H1 (cell line): ENCODE data around the gene FXYD7. TPM values are rescaled to one million over a fixed set of nuclear protein-coding genes. Genes with fewer than 3 reads are reported as not detected.

ENCODE experiments used
- CTCF ChIA-PET: fragments of 300-600 bp; sonication (Branson Sonifier 250); formaldehyde crosslinking; loops from one replicate; lab custom pipeline; 2021; ENCODE audit not compliant: partially characterized antibody; lab: Charles Lee
- POLR2A ChIA-PET: fragments of 300-600 bp; sonication (Branson Sonifier 250); formaldehyde crosslinking; loops from one replicate; lab custom pipeline; 2021; ENCODE audit warnings: inconsistent platforms; ENCODE audit not compliant: partially characterized antibody; lab: Charles Lee
- DNase-seq, 2 experiments: peaks; one replicate each; pipeline versions ENCODE4 v3.0.0 to v3.0.0-alpha.2; 2010 to 2022; ENCODE audit warnings: low spot score in 2 of 2, low read depth in 1 of 2, mixed read lengths in 1 of 2
- FAIRE-seq: peaks from 2 replicates; lab custom pipeline; 2011; peaks lifted over from hg19 to GRCh38; lab: Jason Lieb, UNC
- H2AFZ ChIP-seq: 2 replicates; pipeline ENCODE4 v1.8.1; 2012; ENCODE audit warnings: low read length, inconsistent platforms
- H2AK5ac ChIP-seq: 2 replicates; pipeline ENCODE4 v1.6.1; 2013; ENCODE audit warnings: low read depth, low read length
- H2BK120ac ChIP-seq: replicated peaks from 2 replicates; pipeline ENCODE3; 2013; ENCODE audit warnings: low read depth, low read length, inconsistent platforms
- H2BK12ac ChIP-seq: 2 replicates; pipeline ENCODE4 v1.6.1; 2013; ENCODE audit warnings: low read depth, low read length
- H2BK15ac ChIP-seq: 2 replicates; pipeline ENCODE4 v1.6.1; 2013; ENCODE audit warnings: low read length
- H2BK20ac ChIP-seq: 2 replicates; pipeline ENCODE4 v1.6.1; 2013; ENCODE audit warnings: low read length
- H2BK5ac ChIP-seq: 2 replicates; pipeline ENCODE4 v1.6.1; 2013; ENCODE audit warnings: low read depth, low read length
- H3K14ac ChIP-seq: 2 replicates; pipeline ENCODE4 v1.6.1; 2013; ENCODE audit warnings: inconsistent platforms; ENCODE audit not compliant: insufficient read length
- H3K18ac ChIP-seq: 2 replicates; pipeline ENCODE4 v1.6.1; 2013; ENCODE audit warnings: low read length; ENCODE audit errors: extremely low read depth
- H3K23ac ChIP-seq: 2 replicates; pipeline ENCODE4 v1.6.1; 2013; ENCODE audit warnings: inconsistent platforms; ENCODE audit not compliant: insufficient read length
- H3K23me2 ChIP-seq: 2 replicates; pipeline ENCODE4 v1.6.1; 2013; ENCODE audit warnings: low read depth, low read length
- H3K27ac ChIP-seq: 2 replicates; pipeline ENCODE4 v1.6.1; 2011; ENCODE audit warnings: low read depth, low read length, inconsistent platforms
- H3K27me3 ChIP-seq, 4 experiments: replicated peaks in 1 of 4; 1 replicate in 1 of 4; 2 replicates in 3 of 4; pipeline versions ENCODE4 v1.6.1 to v1.8.1; 2011 to 2013; ENCODE audit warnings: low read length in 3 of 4, mild to moderate bottlenecking in 3 of 4, inconsistent platforms in 2 of 4, mixed read lengths in 2 of 4, moderate library complexity in 1 of 4; ENCODE audit not compliant: control insufficient read depth in 3 of 4, insufficient read depth in 3 of 4; ENCODE audit errors: extremely low read depth in 1 of 4
- H3K36me3 ChIP-seq, 4 experiments: 2 replicates each; pipeline versions ENCODE4 v1.6.1 to v1.8.1; 2011 to 2013; ENCODE audit warnings: mild to moderate bottlenecking in 4 of 4, low read length in 3 of 4, moderate library complexity in 2 of 4, control low read depth in 1 of 4, inconsistent platforms in 1 of 4; ENCODE audit not compliant: insufficient read depth in 4 of 4, control insufficient read depth in 2 of 4
- H3K4ac ChIP-seq: replicated peaks from 2 replicates; pipeline ENCODE3; 2013; ENCODE audit warnings: low read length, low read depth, mixed read lengths, inconsistent platforms; ENCODE audit not compliant: insufficient read length
- H3K4me1 ChIP-seq, 4 experiments: replicated peaks in 1 of 4; 1 replicate in 1 of 4; 2 replicates in 3 of 4; pipeline versions ENCODE4 v1.6.1 to v1.8.1; 2011 to 2013; ENCODE audit warnings: low read length in 3 of 4, inconsistent platforms in 2 of 4, mixed read lengths in 1 of 4; ENCODE audit not compliant: insufficient read depth in 4 of 4, control insufficient read depth in 3 of 4
- H3K4me2 ChIP-seq, 2 experiments: 2 replicates each; pipeline versions ENCODE4 v1.6.1 to v1.8.1; 2011 to 2013; ENCODE audit warnings: low read depth in 2 of 2, low read length in 2 of 2, control low read depth in 1 of 2, inconsistent platforms in 1 of 2, mild to moderate bottlenecking in 1 of 2; ENCODE audit not compliant: insufficient read depth in 1 of 2
- H3K4me3 ChIP-seq, 4 experiments: fragments of 200-600, 300-600 bp in 1 of 4; sonication (generic), shearing (Covaris generic), sonication (Bioruptor Twin) in 1 of 4; 2 replicates each; pipeline versions ENCODE4 v1.5.1 to v1.8.1; 2011 to 2016; ENCODE audit warnings: low read length in 4 of 4, low read depth in 3 of 4, control low read depth in 2 of 4, inconsistent platforms in 2 of 4, mild to moderate bottlenecking in 2 of 4, mixed read lengths in 1 of 4, moderate library complexity in 1 of 4; ENCODE audit not compliant: insufficient read depth in 2 of 4; ENCODE audit errors: extremely low read depth in 1 of 4
- H3K56ac ChIP-seq: replicated peaks from 2 replicates; pipeline ENCODE3; 2013; ENCODE audit warnings: low read depth, mild to moderate bottlenecking, mixed read lengths, low read length, inconsistent platforms; ENCODE audit not compliant: insufficient read length
- H3K79me1 ChIP-seq: 2 replicates; pipeline ENCODE4 v1.6.1; 2013; ENCODE audit warnings: low read depth, low read length, control low read depth
- H3K79me2 ChIP-seq, 2 experiments: 2 replicates each; pipeline versions ENCODE4 v1.6.1 to v1.8.1; 2012 to 2013; ENCODE audit warnings: low read length in 2 of 2, mild to moderate bottlenecking in 2 of 2, inconsistent platforms in 1 of 2; ENCODE audit not compliant: insufficient read depth in 2 of 2, control insufficient read depth in 1 of 2
- H3K9ac ChIP-seq, 4 experiments: replicated peaks in 1 of 4; 1 replicate in 1 of 4; 2 replicates in 3 of 4; pipeline versions ENCODE4 v1.6.1 to v1.8.1; 2011 to 2013; ENCODE audit warnings: low read depth in 3 of 4, low read length in 3 of 4, control low read depth in 2 of 4, mild to moderate bottlenecking in 2 of 4, moderate library complexity in 2 of 4, inconsistent platforms in 1 of 4; ENCODE audit errors: extremely low read depth in 1 of 4
- H3K9me3 ChIP-seq, 2 experiments: 2 replicates each; pipeline versions ENCODE4 v1.6.1 to v1.8.1; 2012 to 2013; ENCODE audit warnings: mild to moderate bottlenecking in 2 of 2, moderate library complexity in 2 of 2, control low read depth in 1 of 2, inconsistent platforms in 1 of 2, low read depth in 1 of 2, low read length in 1 of 2, mixed read lengths in 1 of 2; ENCODE audit not compliant: insufficient read depth in 2 of 2
- H4K20me1 ChIP-seq, 2 experiments: replicated peaks in 1 of 2; 2 replicates each; pipeline versions ENCODE3 to v1.8.1; 2011 to 2013; ENCODE audit warnings: inconsistent platforms in 2 of 2, low read length in 2 of 2, mild to moderate bottlenecking in 1 of 2; ENCODE audit not compliant: insufficient read depth in 2 of 2, control insufficient read depth in 1 of 2
- H4K5ac ChIP-seq: 2 replicates; pipeline ENCODE4 v1.6.1; 2013; ENCODE audit warnings: low read length, low read depth, mixed read lengths, inconsistent platforms; ENCODE audit not compliant: insufficient read length
- H4K8ac ChIP-seq: 2 replicates; pipeline ENCODE4 v1.8.0; 2013; ENCODE audit warnings: mild to moderate bottlenecking, moderate library complexity, low read length, inconsistent platforms; ENCODE audit not compliant: insufficient read depth; ENCODE audit errors: extremely low read depth
- H4K91ac ChIP-seq: replicated peaks from 2 replicates; pipeline ENCODE3; 2013; ENCODE audit warnings: low read length, mixed read lengths, inconsistent platforms; ENCODE audit not compliant: insufficient read length
- CBX8 ChIP-seq: fragments of 300-800, 300-1000 bp; sonication (generic); IDR thresholded peaks from 2 replicates; pipeline ENCODE4 v1.7.1; 2016; ENCODE audit warnings: low read depth, low read length, borderline replicate concordance
- CTBP2 ChIP-seq: IDR thresholded peaks from 2 replicates; pipeline ENCODE4 v1.7.0; 2011; ENCODE audit warnings: borderline replicate concordance, mild to moderate bottlenecking, moderate library complexity, mixed read lengths, low read length; ENCODE audit not compliant: insufficient read depth, insufficient read length
- GTF2F1 ChIP-seq: IDR thresholded peaks from 2 replicates; pipeline ENCODE4 v1.6.1; 2012; ENCODE audit warnings: low read depth, low read length, improper control_type of control experiment, borderline replicate concordance
- HDAC6 ChIP-seq: IDR thresholded peaks from one replicate; pipeline ENCODE4 v1.7.1; 2012; ENCODE audit warnings: low read depth, mild to moderate bottlenecking, inconsistent platforms, low read length, moderate library complexity
- TAF1 ChIP-seq: IDR thresholded peaks from 2 replicates; pipeline ENCODE4 v1.6.1; 2011; ENCODE audit warnings: mild to moderate bottlenecking, low read depth, low read length
- USF2 ChIP-seq: IDR thresholded peaks from 2 replicates; pipeline ENCODE4 v1.6.1; 2011; ENCODE audit warnings: low read length, improper control_type of control experiment
- whole genome bisulfite sequencing, 2 experiments: shearing (Covaris generic) in 1 of 2; methylation state at CpG; one replicate each; pipeline versions ENCODE4 v1.1.6 to v1.1.7; 2013 to 2015; ENCODE audit warnings: low lambda C conversion rate in 2 of 2, mixed read lengths in 2 of 2, inconsistent platforms in 1 of 2, low coverage in 1 of 2, missing lambda C conversion rate in 1 of 2; ENCODE audit not compliant: insufficient replicate concordance in 2 of 2, insufficient coverage in 1 of 2, insufficient read length in 1 of 2; ENCODE audit errors: extremely low coverage in 1 of 2, missing lambda C conversion rate in 1 of 2; 5-methylcytosine and 5-hydroxymethylcytosine counted together
- polyA plus RNA-seq, 7 experiments: library from polyadenylated mRNA; depleted of rRNA in 3 of 7; stranded (reverse) in 5 of 7; unstranded in 2 of 7; fragments of >200 nt in 5 of 7; fragments of 200-250 nt in 2 of 7; gene quantifications; 1 replicate in 5 of 7; 2 replicates in 1 of 7; 4 replicates in 1 of 7; pipeline versions ENCODE4 v1.2.1 to v1.2.3, GENCODE V29; 2011 to 2013; ENCODE audit warnings: missing spikeins in 2 of 7, mixed read lengths in 2 of 7
- total RNA-seq: library from RNA; stranded (reverse); fragmentation: NEBNext Ultra II Directional; extraction: Animal tissue kit (Norgen Biotek cat#: 25700); gene quantifications from 2 replicates; pipeline ENCODE4 v1.2.1, GENCODE V29; 2021

The FXYD7 gene
- total and polyA plus RNA-seq, 2 of the 8 experiments (the other 6 are each of a cell fraction or from before 2014, with no cell fraction given), result 12.1 to 14.3 TPM

GRCh38 chr19:35161434-35161743, 18.3 kb downstream of the FXYD7 start:
- DNase-seq (no peak), FAIRE-seq (no peak)
- H3K14ac ChIP-seq, result no peak overlapping the region
- H2BK120ac ChIP-seq, result no peak overlapping the region
- H3K56ac ChIP-seq, result no peak overlapping the region
- no peak overlapping the region for H2BK5ac ChIP-seq
- no peak overlapping the region for H3K4me2 ChIP-seq
- no peak overlapping the region for H3K4ac ChIP-seq
- H3K79me1 ChIP-seq, result peaks cover 1% of the 10 kb centered on the region
- peaks cover 10 to 67% (median 43%) of the 10 kb centered on the region in 4 experiments; a peak in 7 of 8 replicates for H3K36me3 ChIP-seq
- ChIA-PET POLR2A (interaction anchor here (0.8 to 1.8 kb wide), 6 partner anchors 9 to 57 kb away, joined by 3 to 5 read pairs (median 4); no protein-coding TSS in a partner anchor), CTCF (interaction anchor here (0.6 to 2.4 kb wide), 10 partner anchors 9 to 1041 kb away, joined by 3 to 7 read pairs (median 4); no protein-coding TSS in a partner anchor)
- H4K8ac ChIP-seq, result no peak overlapping the region
- H2AK5ac ChIP-seq, result no peak overlapping the region
- no peak overlapping the region for H3K18ac ChIP-seq
- H2BK12ac ChIP-seq, result no peak overlapping the region
- H3K27ac ChIP-seq, result no peak overlapping the region
- H4K20me1 ChIP-seq, result peaks cover 1 to 4% of the 10 kb centered on the region in 2 experiments
- no peak overlapping the region for H2AFZ ChIP-seq
- no peaks in the 10 kb centered on the region for H3K79me2 ChIP-seq
- H3K9ac ChIP-seq, result no peak overlapping the region
- no peaks in the 10 kb centered on the region for H3K4me1 ChIP-seq
- H3K4me3 ChIP-seq, result no peak overlapping the region
- no peak for TF ChIP-seq CBX8
- TF ChIP-seq TAF1, result no peak
- TF ChIP-seq GTF2F1, result no peak
- no peak for TF ChIP-seq CTBP2
- peak; percentile 20; the same call in 1 of the 2 replicates for TF ChIP-seq USF2
- no peak for TF ChIP-seq HDAC6
- TF ChIP-seq, all 59 proteins: peak for 1
- H4K91ac ChIP-seq, result no peak overlapping the region
- no peak overlapping the region for H2BK15ac ChIP-seq
- H3K23me2 ChIP-seq, result no peaks in the 10 kb centered on the region
- H3K27me3 ChIP-seq, result no peaks in the 10 kb centered on the region
- WGBS, 2 experiments, result 90% methylated on average over 2 of the region's 2 CpGs; no CpG with 5 or more reads in 1 of the 2 experiments
- H3K23ac ChIP-seq, result no peak overlapping the region
- H4K5ac ChIP-seq, result no peak overlapping the region
- H3K9me3 ChIP-seq, result 0 out of 4 replicates have a peak, but pooled peaks cover 0 to 2% of the 10 kb centered on the region in 2 experiments
- no peak overlapping the region for H2BK20ac ChIP-seq
